GM19452 (cell line): ENCODE results near the gene RAB3C.
A peak's percentile ranks its signal among the peaks of the same experiment; 100 is the strongest.

Source experiments
- ATAC-seq: cut with Tn5 transposase; IDR thresholded peaks from one replicate; pipeline ENCODE4 v1.9.1; 2021; ENCODE audit not compliant: unreplicated experiment

Gene RAB3C

GRCh38 chr5:58813855-58814254 is 231.0 kb downstream of the RAB3C start:
- no peak for ATAC-seq

- no peak for ATAC-seq
Measured at GRCh38 chr5:58816181-58816731, 233.4 kb downstream of the RAB3C start.

DNA sequence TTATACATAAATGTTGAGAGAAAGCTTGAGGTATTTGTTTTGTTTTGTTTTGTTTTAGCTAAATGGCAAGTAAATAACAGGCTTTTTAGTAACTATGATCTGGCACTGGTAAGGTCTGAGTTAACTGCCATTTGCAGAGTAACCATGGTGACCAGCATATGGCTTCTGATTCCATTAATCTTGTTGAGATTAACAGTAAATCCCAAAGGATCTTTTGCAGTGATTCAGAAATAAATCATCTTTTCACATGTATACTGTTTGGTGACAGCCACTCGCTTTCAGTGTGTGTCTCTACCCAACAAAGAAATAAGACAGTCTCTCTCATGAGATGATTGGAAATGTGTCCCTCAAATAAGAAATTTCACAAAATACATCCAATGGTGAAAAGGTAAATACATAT is 235.6 kb downstream of the RAB3C start:
- no peak for ATAC-seq

GRCh38 chr5:58825441-58825840 is 242.6 kb downstream of the RAB3C start:
- no peak for ATAC-seq

DNA sequence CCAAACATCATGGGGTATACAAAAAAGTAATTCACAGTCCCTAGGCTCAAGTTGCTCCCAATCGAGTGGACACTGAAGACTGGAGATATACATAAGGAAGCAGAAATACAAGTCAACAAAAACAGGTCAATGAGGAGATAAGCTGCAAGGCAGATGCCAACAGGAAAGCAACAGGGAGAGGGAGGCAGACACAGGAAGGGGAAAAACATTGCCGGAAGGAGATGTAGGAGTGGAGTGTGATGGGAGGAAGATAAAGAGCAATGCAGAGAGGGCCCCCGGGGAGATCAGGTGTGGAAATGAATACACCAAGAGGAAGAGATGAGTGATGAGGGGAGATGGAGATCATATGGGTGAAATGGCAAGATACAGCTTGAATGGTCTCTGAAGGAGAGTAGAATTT is 243.0 kb downstream of the RAB3C start:
- no peak for ATAC-seq

DNA sequence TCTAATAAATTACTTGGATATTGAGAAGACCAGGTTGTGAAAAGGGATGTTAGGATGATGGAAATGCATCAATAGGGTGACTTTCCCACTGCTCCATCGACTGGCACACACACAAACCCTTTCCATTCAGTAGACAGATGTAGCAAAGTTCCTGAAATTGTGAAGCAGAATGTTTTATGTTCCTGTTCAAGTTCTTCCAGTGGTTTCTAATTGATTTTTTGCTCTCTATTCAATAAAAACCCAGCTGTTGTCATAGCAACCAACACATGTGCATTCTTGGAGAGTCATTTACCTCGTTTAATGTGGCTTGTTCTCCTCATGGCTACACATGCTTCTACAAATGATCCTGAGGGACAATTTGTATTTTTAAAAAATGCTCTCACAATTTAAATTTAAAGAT is 244.6 kb downstream of the RAB3C start:
- no peak for ATAC-seq

DNA sequence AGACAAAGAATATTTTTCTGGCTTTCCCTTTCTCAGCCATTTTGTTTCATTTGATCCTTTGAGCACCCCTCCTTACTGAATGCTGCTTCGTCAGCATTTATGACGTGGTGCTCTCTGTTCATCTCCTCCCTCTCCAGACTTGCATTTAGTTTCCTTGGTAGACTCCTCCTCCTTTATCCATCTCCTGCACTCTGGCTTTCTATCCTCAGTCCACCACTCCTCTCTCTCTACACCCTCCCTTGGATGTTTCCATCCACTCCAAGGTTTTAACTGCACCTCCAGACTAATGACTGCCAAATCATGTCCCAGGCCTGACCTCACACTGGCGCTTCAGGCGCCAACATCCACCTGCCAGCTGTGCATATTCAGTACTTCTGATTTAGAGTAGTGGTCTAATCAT is 245.4 kb downstream of the RAB3C start:
- no peak for ATAC-seq

GRCh38 chr5:58834242-58835225 is 251.7 kb downstream of the RAB3C start:
- no peak for ATAC-seq

DNA sequence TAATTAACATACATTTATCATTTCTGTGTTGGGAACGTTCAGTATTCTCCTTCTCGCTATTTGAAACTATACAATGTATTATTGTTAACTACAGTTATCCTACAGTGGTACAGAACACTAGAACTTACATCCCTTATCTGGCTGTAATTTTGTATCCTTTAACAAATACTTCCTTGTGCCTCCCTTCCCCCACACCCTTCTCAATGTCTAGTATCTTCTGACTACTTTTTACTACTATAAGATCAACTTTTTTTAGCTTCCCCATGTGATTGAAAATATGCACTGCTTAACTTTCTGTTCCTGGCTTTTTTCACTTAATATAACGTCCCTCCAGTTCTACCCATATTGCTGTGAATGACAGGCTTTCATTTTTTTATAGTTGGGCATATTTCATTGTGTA is 253.5 kb downstream of the RAB3C start:
- no peak for ATAC-seq

- no peak for ATAC-seq
Measured at GRCh38 chr5:58838729-58839128, 255.9 kb downstream of the RAB3C start.

DNA sequence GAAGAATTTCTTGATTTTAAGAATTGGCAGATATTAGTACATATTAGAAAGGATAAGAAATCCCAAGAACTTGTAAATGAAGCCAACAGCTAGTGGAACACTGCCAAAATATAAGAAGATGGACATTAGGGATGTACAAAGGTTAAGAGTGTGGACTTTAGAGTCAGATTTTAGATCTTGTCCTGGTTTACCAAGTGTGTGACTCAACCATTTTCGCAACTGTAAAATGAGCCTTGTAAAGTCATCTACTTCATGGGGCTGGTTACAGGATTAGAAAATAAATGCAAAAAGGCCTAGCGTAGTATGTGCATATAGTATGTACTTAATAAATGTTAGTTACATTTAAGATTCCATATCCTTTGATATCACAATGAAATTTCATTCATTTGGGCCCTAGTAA is 260.0 kb downstream of the RAB3C start:
- ATAC-seq, result no peak

DNA sequence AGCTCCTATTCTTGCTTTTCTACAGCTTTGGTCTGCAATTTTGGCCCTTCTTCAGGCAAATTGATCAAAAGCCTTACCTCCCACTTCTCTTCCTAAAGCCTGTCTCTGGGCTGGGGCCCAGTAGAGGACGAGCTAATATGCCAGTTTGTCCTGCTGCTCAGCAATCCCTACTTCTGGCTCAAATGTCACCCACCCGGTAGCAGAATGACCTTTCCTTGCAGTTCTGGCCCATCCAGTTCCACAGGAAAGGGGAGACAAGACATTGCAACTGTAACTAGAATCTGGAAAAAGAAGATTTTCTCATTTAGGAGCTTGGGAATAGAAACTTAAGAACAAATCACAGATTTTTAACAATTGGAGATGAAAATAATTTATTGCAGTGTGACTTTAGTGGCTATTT is 261.5 kb downstream of the RAB3C start:
- no peak for ATAC-seq

DNA sequence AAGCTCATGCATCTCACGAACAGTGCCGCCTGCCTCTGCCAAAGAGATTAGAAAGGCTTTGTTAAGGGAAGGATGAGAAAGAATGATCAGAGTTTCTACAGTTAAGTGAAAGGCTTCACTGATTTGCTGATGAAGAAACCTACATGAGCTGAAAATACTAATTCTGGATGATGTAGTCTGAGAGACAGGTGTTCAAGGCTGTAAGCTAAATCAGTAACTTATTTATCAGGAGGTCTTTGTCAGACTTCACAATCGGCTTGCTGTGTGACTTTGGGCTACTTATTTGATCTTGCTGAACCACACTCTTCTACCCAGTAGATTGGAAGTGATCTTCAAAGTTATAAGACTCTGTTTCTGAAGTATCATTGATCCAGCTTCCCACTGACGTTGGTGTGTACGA is 264.2 kb downstream of the RAB3C start:
- no peak for ATAC-seq

- no peak for ATAC-seq
Measured at GRCh38 chr5:58849223-58849622, 266.3 kb downstream of the RAB3C start.

DNA sequence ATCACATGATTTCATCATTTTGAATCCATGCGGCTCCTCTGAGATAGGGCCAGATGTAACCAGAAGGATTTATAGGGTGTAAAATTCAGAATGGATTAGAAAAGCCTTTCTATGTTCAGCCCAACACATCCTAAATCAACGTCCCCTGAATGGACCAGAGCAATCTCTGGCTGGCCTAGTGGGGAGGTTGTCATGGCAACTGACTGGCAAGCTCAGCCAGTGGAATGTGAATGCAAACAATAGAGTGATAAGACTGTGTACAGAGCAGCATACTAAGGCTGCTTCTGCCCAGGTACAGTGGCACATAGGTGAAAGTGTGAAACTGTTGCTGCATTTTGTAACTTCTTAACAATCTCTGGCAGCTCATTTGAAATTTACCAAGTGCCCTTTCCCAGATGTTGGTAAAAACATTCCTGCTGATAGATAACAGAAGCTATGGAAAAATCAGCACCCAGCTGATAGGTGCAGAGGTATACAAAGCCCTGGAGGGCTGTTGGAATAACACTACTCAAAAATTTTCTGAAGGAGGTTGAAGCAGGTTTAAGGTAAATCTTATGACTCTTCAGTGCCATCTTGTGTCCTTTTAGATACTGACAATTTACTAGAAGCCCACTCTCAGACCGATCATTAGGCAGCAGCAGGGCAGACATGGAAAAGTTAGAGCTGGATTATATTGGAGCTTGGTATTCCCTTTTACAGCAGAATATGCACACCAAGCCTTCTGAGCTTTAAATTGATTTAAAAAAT is 267.2 kb downstream of the RAB3C start:
- no peak for ATAC-seq

DNA sequence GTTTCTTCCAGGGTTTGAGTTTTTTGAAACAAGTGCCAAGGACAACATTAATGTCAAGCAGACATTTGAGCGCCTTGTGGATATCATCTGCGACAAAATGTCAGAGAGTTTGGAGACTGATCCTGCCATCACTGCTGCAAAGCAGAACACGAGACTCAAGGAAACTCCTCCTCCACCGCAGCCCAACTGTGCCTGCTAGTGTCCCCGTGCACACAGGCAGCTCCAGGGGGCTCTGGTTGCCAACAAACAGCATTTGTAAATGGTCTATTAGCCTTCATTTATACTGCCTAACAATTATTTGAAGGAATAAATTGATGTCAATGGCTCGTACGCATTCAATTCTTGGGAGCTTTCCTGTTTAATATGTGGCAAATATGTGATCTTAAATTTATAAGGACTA is 268.3 kb downstream of the RAB3C start:
- ATAC-seq, result no peak

DNA sequence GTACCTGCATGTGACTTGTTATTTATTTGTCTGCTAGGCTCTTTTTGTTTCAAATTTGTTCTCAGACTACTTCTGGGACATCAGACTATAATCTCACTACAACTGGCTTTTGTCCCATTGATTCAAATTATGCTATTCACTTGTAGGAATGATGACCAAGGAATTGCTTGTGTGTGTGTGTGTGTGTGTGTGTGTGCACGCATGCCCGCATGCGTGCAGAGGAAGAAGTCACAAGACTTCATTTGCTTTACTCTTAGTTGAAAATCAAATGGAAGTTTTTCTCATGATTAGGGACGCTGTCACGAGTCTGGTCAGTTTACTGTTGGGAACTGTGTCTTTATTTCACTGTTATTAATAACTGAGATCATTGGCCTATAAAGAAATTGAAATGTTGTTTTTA is 268.7 kb downstream of the RAB3C start:
- ATAC-seq, result no peak

DNA sequence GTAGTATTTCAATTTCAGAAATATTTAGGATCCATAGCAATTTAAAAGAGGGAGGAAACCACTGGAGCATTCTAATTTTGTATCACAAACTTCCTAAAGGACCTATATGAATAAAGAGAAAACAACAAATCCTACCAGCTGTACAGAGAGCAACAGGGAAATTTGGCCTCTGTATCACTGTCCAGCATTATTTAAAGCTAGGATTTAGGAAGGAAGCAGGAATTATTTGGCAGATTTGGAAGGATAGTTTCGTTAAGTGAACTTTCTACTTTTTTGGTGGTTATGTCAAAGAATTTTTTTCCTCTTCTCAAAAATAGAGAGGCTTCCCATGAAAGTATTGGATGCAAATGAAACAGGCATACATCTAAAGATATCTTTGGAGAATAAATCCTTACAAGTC is 269.7 kb downstream of the RAB3C start:
- no peak for ATAC-seq

- ATAC-seq, result no peak
Measured at GRCh38 chr5:58854441-58854840, 271.6 kb downstream of the RAB3C start.

DNA sequence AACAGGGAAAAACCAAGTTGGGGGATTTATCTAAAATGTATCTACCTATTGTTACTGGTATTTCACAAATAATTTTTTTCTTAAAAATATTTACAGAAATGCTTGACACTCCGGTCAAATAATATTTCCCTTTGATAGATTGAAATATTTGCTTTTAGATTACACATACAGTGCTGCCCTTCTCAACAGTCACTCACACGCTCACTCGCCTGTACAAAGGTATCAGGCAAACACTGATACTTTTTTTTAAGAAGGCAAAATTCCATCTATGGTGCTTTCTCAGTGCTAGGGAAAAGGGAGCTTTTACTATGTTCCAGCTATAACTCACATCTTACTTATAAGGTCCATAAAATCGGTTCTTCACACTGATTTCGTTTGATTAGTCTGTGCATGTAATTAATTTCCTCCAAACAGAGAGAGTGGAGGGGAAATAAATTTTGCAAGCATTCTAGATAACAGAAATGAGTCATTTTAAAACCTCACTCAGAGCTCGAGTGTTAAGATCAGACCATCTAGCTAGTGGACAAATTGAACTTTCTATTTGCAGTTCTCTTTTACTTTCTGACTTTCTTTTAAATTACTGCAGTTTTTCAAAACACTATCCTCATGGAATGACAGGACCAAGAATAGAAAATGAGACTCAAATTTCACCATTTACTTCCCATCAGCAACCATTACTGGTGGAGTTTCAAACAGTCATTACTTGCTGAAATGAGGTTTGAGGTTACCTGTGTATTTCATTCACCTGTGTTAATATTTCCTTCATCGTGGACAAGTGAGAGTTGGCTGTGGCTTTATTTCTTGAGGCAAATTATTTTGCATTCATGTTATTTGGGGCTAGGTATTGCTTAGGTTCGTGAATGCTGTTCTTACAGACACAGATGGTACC is 273.2 kb downstream of the RAB3C start:
- ATAC-seq, result peak; percentile 80

DNA sequence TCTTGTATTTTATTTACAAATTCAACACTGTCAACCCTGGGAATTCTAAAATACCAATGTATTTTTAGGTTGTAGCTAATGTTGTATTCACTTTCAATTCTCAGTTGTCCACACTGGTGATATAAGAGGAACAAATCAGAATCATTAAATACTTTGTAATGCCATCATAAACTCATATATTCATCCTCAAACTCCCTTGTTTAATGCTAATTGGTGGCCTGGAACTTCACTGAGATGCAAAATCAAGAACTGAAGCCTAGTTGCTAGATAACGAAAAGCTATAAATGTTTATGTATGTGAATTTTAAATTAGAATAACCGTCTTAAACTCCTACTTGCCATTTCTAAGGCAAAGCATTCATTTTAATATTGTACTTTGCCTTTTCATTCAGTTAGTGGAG is 274.7 kb downstream of the RAB3C start:
- no peak for ATAC-seq
